SW 1271 (cell line): ENCODE measurements around the gene AQP3.
"Not testable (repeated sequence)": the region's sequence is repeated elsewhere in the genome, so short reads cannot be mapped to it uniquely, and the experiment has no call there.

Experiments used
- DNase-seq, 2 experiments: peaks; one replicate each; lab custom pipeline; 2025; lab: John Stamatoyannopoulos, UW

The AQP3 gene

DNA sequence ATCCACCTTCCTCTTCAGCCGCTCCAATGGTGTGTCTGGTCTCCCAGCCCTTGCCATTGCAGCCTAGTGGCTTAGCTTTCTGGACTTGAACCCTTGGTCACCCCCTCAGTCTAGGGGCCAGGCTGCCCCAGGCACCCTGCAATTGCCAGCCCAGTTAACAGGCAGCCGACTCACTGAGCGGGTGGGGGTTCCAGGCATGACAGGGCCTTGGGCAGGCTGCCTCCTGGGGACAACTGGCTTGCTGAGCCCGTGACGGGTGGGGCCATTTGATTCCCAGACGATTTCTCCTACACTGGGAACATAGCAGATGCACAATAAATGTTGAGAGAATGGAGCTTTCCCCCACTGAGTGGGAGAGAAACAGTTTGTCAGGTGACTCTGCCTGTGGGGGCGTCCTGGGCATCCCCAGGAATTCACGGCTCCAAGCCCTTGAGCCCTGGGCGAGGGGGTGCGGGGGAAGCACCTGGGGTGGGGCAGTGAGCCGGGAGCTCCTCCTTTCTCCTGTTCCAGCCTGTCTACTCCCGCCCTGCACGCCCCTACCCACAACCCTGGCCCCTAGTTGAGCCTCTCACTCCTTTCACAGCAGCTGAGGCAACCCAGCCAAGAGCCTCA is 32.4 kb downstream of the AQP3 start:
- DNase-seq = no peak

DNA sequence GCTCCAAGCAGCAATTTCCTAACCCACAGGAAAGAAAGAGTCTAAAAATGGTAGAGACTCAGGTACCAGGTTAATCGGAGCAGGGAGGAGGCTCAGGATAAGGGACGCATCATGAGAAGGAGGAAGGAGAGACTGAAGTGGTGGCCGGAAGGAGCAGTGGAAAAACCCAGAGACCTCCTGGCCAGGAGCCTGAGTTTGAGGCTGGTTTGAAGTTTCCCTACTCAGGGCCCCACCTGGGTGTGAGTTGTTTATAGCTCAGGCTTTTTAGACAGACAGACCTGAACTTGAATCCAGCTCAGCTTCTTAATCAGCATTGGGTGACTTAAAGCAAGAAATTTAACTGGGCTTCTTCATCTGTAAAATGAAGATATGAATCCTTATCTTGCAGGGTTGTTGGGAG is 33.1 kb downstream of the AQP3 start:
- DNase-seq = no peak

DNA sequence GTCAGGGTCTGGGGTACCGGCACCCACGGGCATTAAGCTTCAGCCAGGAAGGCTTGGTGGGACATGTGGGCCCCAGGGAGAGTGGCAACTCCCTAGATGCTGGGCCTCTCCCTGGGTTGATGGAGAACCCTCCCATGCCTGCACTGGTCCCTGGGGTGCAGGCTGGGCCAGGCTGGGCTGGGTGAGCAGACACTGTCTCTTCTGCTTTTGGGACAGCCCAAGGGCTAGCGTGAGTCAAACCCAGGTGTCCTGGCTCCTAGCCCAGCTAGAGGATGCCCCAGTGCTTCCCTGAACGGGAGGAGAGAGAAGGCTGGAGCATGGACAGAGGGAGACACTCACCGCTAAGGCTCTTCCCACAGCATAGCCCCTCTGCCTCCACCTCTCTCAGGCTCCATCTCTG is 39.3 kb downstream of the AQP3 start:
- no peak for DNase-seq

DNA sequence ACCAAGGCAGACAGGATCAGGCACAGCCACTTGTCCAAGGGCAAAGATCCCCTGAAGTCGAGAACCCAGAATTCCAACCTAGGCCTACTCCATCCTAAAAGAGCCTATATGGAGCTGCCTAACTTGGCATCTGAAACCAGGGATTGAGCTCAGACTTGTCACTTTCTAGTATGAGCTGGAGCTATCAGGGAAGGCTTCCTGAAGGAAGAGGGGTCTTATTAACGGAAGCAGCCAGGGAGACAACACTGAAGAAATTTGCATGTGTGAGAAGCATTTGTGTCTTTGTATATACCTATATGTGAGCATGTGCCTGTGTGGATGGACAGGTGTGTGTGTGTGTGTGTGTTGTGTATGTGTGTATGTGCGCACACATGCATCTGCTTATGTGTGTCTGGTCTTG is 40.3 kb downstream of the AQP3 start:
- no peak for DNase-seq

DNA sequence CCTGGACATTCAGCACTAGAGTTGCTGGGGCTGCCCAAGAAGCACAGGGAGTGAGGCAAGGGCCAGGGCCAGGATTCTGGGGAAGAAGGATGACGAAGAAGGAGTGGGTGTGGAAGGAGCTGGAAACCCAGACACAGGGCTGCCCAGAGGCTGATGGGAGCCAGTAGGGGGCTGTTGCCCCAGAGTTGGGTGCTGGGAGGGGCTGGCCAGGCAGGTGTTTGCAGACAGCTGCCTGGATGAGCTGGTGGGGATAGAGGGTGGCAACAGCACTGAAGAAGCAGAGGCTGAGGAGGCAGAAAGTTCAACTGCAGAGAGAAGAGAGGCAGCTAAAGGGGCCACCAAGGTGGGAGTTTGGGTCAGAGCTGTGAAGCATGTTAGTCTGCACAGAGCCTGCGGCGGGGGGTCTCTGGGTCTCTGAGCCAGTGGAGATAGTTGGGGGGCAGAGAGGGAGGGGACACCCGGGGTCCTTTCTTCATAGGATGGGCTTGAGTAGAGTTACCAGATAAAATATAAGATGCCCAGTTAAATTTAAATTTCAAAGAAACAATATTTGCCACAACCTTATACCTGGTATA is 42.5 kb downstream of the AQP3 start:
- no peak for DNase-seq

DNA sequence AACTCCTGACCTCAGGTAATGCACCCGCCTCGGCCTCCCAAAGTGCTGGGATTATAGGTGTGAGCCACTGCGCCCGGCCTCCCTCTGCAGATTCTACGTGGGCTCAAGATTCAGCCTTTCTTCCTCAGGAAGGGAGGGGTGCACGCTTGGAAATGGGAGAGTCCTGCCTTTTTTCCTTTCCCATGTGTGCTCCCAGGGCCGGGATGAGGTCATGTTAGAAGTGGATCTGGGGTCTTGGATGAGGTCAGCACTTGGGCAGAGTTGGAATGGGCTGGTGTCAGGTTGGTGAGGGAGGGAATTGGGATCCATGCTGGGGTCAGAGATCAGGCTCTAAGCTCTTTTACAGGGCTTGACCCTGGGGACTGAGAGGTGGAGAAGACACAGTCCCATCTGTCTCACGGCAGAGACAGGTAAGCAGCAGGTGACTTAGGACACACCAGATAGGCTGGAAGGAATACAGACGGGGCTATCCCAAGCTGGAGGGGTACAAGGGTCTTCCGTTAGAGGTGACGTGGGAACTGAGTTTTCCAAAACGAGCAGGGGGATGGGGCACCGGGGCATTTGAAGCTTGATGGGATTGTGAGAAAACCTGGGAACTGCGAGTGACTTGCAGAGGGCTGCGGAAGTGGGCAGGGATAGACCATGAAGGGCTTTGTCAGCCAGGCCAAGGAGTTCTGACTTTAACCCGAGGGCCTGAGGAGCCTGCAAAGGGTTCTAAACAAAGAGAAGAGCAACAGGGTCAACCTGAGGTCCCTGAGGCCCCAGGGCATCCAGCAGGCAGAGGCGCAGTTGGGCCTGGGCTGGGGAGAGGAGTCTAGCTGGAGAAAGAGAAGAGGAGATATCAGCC is 43.2 kb downstream of the AQP3 start:
- DNase-seq = no peak

DNA sequence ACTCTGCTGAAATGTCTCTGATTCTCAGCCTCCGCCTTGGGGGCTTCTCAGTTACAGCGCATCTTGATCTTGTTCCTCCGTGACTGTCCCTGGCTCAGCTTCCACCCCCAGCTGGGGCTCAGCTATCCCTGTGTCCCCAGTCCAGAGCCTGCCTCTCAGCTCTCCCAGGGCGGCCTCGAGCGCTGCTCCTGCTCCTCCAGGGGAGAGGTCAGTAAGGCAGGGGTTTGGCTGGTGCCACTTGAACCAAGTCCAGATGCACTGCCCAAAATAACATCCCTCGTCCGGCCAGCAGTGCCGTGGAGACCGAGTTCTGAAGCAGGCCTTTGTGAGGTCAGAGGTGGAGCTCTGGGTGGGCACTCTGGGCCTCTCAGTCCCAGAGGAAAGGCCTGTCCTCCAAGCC is 45.0 kb downstream of the AQP3 start, which contains the start of gene AQP7:
Gene AQP7, minus strand, starts transcription at position 198 of the 400 bp plus-strand sequence. CDS start 1,306 bp downstream, outside the sequence.
- DNase-seq = not testable (repeated sequence)

DNA sequence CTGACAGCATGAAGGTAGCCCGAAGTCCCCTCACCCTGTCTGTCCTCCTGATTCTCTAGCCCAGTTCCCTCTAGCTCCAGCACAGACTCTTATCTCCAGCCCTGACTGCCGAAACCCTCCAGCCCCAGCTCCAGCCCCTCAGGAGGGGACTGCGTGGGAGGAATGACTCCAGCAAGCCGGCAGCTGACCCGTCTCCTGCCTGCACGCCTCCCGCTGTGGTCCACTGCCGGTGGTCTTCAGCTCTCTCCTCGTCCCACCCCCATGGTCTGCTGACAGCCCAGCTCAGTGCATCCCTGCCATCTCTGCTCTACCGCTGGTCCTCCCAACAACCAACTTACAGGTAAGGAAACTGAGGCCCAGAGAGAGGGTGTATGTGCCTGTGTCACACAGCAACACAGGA is 45.6 kb downstream of the AQP3 start:
- DNase-seq = not testable (repeated sequence)

DNA sequence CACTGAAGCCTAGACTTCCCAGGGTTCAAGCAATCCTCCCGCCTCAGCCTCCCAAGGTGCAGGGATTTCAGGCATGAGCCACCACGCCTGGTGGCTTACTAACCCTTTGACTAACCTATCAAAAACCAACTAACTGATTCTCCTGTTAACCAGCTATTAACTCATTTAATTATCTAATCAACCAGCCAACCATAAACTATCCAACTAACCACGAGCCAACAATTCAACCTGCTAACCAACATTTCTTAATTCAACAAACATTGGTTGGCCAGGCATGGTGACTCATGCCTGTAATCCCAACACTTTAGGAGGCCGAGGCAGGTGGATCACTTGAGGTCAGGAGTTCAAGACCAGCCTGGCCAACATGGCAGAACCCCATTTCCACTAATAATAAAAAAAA is 48.3 kb downstream of the AQP3 start:
- DNase-seq = not testable (repeated sequence)

DNA sequence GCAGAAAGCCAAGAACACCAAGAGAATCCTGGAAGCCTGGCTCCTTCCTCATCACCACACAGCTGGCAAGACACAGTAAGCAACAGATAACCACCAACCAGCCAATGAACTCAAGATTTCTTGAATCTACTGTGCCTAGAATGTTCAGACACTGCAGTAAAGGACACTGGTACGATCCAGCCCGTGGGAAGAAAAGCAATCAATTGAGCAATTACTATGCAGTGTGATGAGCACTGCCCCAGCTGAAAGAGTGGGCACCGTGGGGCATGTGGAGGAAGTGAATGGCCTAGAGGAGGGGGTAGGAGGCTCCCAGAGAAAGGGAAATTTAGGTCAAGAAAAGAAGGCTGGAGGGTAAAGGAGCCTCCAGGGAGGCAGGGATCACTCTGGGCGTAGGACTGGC is 49.6 kb downstream of the AQP3 start:
- DNase-seq = not testable (repeated sequence)

DNA sequence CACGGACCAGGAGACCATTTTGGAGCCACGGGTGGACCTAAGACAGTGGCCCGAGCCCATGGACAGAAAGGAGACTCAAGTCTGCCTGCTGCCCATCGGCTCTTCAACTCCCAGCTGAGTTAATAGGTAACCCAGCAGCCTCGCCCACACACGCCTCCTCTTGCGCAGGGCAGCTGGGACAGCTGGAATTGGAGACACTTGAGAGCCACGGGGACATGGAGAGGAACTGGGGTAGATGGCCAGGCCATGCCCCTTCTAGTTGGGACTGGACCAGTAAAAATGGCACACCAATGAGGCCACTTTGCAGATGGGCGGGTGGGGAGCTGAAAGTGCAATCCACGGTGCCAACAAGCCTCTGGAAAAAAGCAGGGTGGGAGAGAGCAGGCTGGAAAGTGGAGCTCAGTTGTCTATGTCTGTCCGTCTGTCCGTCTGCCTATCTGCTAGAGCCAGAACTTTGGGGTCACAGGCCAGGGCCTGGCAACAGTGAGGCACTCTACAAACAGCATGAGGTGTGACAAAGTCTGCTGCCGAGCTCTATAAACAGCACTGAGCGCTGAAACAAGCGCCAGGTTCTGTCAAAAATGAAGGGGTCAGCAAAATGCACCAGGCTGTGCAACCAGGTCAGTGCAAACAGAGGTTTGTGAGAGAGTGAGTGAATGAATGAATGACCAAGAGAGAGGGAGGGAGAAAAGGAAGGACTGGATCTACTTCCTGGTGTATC is 52.1 kb downstream of the AQP3 start:
- DNase-seq = not testable (repeated sequence)

DNA sequence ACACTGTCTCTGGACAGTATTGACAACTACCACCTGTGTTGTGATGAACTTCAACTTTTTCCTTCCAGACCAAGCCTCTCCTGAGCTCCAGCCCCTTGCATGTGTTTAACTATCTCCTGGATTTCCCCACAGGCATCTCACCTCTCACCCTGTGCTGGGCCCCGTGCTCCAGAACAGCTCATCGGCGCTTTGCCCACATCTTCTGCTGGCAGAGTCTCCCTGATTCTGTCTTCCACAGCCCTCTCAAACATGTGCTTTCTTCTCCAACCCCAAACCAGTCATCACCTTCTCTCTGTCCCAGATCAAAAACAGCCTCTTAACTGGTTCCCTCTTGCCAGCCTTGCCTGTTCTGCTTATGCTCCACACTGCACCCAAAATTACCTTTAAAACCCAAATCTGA is 53.4 kb downstream of the AQP3 start:
- DNase-seq = not testable (repeated sequence)

DNA sequence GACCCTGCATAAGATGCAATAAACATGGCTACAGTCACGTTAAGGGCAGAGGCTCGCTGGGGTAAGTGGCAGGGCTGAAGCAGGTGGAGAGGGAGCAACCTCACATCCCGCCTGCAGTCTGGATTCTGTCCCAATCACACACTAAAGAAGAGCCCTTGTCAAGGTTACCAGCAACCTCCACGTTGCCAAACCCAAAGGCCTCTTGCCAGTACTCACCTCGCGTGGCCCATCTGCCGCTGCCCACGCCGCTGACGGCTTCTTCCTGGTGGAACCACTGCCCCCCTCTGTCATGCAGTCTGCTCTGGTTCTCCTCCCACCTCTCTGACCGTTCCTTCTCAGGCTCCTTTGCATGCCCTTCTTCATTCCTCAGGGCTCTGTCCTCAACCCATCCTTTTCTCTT is 53.8 kb downstream of the AQP3 start:
- no peak for DNase-seq

DNA sequence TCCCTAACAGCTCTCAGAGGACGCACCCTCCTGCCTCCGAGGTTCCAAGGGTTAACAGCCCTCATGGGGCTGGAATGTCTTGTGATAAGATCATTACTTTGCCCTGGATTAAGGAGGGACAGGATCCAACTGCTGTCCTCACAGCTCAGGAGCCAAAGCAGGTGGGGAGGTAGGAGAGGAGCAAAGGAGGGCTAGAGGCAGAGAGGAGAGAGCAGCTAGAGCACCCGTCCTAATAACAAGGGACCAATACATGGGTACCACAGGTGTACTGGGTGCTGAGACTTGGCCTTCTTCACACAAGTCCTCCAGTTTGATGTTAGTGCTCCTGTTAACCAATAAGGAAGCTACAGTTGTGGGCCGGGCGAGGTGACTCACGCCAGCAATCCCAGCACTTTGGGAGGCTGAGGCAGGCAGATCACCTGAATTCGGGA is 54.8 kb downstream of the AQP3 start:
- DNase-seq = not testable (repeated sequence)
